Activated CD8-positive, alpha-beta memory T cell treated with anti-CD3 and anti-CD28 coated beads for 4 hours (primary cell): ENCODE results near the gene PCSK6.

Experiments used
- DNase-seq, 2 donors: peaks; one replicate each; pipeline ENCODE4 v3.0.0-alpha.2; 2020; ENCODE audit warnings: low read depth in 2 of 2

Gene PCSK6

GRCh38 chr15:101447168-101447533, 42.4 kb downstream of the PCSK6 start:
- no peak for DNase-seq

GRCh38 chr15:101446518-101447167, 42.9 kb downstream of the PCSK6 start:
- DNase-seq, result no peak

GRCh38 chr15:101445562-101446517, 43.7 kb downstream of the PCSK6 start:
- DNase-seq, result no peak

- DNase-seq, result no peak
These were observed 44.5 kb downstream of the PCSK6 start for GRCh38 chr15:101444807-101445508.

- DNase-seq, result no peak
These were observed 45.5 kb downstream of the PCSK6 start for GRCh38 chr15:101444015-101444414.

GRCh38 chr15:101442272-101442671, 47.2 kb downstream of the PCSK6 start:
- no peak for DNase-seq

- DNase-seq, result no peak
These were observed 47.8 kb downstream of the PCSK6 start for GRCh38 chr15:101441696-101442095.

GRCh38 chr15:101440846-101441590, 48.5 kb downstream of the PCSK6 start:
- DNase-seq, result no peak

- no peak for DNase-seq
These were observed 49.6 kb downstream of the PCSK6 start for GRCh38 chr15:101439920-101440319.

- no peak for DNase-seq
These were observed 50.1 kb downstream of the PCSK6 start for GRCh38 chr15:101439285-101439919.

- no peak for DNase-seq
These were observed 50.8 kb downstream of the PCSK6 start for GRCh38 chr15:101438482-101439284.

GRCh38 chr15:101437618-101438481, 51.7 kb downstream of the PCSK6 start:
- DNase-seq, result no peak

- DNase-seq, result no peak
These were observed 52.3 kb downstream of the PCSK6 start for GRCh38 chr15:101437209-101437608.

GRCh38 chr15:101436526-101436925, 53.0 kb downstream of the PCSK6 start:
- DNase-seq, result no peak

GRCh38 chr15:101435761-101436160, 53.7 kb downstream of the PCSK6 start:
- DNase-seq, result no peak

GRCh38 chr15:101434032-101434920, 55.2 kb downstream of the PCSK6 start:
- no peak for DNase-seq

GRCh38 chr15:101433396-101433795, 56.1 kb downstream of the PCSK6 start:
- no peak for DNase-seq

- DNase-seq, result no peak
These were observed 56.5 kb downstream of the PCSK6 start for GRCh38 chr15:101432982-101433381.
